CD1c-positive myeloid dendritic cell (primary cell): Measurements from ENCODE around the gene TSHR.

Experiments
- DNase-seq: peaks from one replicate; pipeline ENCODE4 v3.0.0-alpha.2; 2016; ENCODE audit errors: extremely low spot score

The TSHR gene

DNA sequence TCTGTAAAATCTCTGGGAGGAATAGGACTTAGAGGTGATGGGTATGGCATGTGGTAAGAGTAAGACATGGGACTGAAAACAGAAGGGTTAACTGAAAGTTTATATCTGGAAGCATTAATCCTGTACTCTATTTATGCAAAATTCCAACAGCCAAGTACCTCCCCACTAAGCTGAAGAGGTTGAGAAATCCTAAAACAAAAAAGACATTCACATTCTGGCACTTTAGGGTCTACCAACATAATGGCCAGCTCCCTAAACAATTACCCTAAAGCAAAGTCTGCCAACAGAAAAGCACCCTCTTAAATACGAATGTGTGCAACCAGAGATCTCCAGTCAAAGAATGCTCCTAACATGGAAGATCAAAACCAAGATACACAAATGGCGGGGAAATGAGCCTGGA is 178.0 kb downstream of the TSHR start:
- no peak for DNase-seq

DNA sequence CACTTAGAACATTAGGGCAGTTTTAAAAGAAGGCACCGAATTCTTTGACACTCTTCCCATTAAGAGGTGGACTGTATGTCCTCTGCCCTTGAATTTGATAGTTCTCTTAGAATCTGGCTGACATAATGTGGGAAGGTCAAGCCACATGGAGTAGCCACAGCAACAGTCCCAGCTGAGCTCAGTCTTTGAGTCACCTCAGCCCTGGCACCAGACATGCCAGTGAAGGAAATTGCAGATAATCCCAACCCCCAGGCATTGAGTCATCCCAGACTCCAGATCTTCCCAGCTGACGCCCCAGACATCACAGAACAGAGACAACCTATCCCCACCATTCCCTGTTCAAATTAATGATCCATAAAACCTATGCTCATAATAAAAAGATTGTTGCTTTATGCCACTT is 181.9 kb downstream of the TSHR start:
- DNase-seq = no peak

DNA sequence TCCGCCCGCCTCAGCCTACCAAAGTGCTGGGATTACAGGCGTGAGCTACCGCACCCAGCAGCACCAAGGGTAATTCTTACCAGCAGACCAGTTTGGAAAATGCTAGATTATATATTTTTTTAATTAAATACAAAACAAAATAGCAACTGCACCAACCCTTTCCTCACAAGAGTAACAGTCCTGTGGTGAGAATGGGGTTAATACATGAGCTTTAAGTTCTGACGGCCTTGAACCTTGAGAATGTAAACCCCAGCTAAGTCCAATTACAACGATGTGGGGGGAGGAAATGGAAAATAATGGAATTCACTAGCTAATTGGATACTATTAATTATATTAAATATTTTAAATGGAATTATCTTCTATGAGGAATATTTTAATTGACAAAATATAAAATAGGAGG is 183.0 kb downstream of the TSHR start:
- no peak for DNase-seq

DNA sequence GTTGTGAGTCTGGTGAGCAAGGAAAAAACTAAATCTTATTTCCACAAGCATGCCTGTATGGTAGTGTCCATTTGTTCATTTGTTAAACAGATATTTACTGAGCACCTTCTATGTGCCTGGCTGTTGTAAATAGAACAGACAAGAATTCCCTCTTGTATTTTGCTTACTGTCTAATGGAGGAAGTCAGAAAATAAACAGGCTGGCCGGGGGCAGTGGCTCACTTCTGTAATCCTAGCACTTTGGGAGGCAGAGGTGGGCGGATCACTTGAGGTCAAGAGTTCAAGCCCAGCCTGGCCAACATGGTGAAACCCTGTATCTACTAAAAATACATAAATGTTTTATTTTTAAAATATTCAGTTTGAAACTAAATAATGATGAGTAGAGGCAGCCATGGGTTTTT is 186.0 kb downstream of the TSHR start:
- DNase-seq = peak; percentile 57

DNA sequence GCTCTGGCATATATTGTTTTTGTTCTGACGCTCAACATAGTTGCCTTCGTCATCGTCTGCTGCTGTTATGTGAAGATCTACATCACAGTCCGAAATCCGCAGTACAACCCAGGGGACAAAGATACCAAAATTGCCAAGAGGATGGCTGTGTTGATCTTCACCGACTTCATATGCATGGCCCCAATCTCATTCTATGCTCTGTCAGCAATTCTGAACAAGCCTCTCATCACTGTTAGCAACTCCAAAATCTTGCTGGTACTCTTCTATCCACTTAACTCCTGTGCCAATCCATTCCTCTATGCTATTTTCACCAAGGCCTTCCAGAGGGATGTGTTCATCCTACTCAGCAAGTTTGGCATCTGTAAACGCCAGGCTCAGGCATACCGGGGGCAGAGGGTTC is 188.4 kb downstream of the TSHR start:
- DNase-seq = no peak

DNA sequence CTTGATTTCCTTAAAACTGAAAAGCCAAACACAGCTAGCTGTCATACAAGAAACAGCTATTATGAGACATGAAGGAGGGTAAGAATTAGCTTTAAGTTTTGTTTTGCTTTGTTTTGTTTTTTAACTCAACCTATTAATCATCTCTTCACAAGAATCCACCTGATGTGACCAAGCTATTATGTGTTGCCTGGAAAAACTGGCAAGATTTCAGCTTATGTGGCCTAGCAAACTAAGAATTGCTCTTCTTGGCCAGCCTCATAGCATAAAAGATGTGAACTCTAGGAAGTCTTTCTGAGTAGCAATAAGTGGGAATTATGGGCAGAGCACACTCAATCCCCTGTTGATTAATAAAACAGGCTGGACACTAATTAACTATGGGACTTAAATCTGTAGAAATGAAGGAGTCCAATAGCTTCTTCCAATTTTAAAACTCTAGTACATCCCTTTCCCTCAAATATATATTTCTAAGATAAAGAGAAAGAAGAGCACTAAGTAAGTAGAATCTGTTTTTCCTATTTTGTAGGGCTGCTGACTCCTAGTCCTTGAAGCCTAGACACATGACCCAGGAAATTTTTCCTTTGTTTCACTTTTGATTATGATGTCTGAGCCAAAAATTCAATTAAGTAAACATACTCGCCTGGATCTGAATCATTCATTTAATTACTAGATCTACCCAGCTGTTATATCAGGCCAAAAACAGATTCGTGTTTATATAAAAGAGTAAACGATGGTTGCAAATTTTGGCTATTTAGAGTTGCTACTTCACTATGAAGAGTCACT is 189.6 kb downstream of the TSHR start:
- DNase-seq = no peak

DNA sequence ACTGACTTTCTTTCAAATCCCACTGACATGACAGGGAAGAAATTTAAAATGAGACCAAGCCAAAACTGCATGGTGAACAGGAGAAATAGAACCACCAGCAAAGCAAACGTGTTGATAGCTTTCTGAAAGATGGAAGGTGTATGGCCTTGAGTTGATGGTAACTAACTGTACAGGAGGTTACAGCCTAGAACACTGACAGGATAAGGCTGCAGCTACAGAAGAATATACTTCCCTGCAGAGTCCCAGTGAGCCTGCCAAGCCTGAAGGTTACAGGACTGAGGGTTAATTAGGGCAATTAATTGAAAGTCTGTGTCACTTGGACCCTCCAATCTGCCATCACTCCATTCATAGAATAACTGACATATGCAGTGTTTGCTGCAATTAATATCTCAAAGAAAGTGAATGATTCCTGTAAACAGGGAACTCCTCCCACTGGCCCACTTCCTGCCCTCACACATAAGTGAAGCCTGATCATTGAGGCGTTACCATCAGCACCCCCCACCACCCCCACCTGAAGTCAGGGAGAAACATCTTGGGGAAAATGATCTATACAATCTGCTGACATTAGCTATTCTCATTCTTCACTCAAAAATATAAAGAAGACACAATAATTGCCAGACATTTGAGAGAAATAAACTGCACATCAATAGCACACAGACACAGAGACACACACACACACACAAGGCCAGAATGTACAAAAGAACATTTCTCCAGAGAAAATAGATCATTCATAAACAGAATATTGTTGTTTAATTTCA is 191.9 kb downstream of the TSHR start:
- no peak for DNase-seq

DNA sequence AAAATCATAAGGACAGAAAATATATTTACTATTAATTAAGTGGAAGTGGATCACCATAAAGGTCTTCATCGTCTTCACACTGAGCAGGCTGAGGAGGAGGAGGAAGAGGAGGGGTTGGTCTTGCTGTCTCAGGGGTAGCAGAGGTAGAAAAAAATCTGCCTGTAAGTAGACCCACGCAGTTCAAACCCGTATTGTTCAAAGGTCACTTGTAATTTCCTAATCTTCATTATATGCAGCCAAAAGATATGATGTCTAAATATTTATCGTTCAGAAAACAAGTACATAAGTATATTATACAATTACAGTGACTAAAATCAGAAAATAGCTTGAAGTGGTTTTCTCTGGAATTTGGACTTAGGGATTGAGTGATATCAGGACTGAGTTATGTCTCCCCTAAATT is 193.2 kb downstream of the TSHR start:
- DNase-seq = no peak

DNA sequence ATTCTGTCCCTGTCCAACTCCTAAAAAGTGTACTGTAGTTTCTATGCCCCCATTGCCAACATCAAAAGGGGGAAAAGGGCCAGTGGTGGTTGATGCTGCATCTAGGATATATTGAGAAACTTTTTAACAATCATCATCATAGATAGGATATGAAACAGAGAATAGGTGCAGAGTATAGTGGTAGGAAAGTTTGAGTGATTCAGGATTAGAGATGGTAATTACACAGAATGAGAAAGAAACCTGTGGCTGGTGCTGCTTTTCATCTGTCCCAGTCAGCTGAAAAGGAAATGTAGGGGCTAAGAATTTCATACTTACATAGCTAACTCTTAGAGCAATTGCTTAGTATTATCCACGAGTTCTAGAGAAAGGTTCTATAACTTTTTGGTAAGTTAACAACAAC is 197.8 kb downstream of the TSHR start:
- DNase-seq = no peak

DNA sequence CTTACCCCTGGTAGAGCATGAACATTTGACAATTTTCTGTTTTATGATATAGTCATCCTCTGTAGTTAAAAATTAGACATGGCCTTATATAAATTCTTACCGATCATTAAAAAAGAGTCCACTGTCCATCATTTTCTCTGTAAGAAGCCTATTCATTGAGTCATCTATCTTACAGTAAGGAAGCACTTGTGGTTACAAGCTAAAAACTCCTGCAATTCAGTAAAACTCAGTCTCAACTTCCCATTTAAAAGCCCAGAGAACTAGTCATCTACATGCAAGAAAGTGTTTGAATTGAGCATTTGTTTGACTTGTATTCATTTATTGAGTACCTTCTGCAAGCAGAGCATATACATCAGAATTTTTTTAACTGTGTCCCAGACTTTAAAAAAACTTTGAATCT is 202.0 kb downstream of the TSHR start:
- DNase-seq = peak; percentile 39

DNA sequence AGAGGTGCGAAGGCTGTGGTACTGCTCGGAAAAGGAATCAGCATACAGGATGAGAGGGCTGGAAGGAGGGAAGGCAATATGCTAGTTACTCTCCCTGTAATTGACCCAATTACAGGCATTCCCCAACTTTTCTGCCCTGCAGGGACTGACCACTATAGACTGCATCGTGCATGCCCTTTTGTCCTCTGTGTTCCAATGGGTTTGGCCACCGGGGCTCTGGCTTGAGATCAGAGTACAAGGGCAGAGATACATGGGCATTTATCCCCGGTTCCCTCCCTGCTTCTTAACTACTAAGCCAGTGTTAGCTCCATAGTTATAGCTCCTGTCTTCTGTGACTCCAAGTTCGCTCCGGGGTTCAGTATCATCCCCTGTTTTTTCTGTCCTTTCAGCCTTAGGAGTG is 205.7 kb downstream of the TSHR start:
- DNase-seq = no peak

DNA sequence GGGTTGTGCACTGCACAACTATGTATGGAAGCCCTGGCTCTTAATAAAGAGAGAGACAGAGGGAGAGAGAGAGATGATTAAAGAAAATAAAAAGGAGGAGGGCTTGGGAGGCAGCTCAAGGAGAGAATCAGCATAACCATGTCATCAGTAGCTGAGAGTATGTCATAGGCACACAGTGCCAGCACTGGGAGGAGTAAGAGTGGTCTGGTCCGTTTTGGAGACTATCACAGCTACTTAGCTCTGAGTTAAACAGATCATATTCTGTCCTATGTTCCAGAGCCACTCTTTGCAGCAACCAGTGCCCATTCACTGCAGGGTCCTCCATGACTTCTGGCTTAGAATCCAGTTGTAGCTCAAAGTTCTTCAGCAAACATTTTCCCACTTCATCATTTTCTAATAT is 206.3 kb downstream of the TSHR start:
- DNase-seq = no peak

DNA sequence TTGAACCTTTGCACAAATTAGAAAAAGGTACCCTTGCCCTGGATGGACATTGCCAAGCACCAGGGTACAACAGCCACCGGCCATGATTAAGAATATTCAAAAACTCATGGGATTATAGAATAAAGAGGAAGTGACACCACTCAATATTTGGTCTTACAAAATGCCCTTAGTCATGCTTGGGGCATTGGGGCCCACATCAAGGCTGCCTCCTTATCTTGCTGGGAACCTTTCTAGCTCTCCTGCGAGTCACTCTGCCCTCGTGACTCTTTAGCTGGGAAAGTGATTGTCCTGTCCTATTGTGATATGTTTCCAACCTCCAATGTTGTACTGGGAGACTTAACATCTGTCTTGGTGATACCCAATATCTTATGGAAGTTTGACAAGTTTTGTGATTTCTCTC is 207.5 kb downstream of the TSHR start:
- peak; percentile 65 for DNase-seq

DNA sequence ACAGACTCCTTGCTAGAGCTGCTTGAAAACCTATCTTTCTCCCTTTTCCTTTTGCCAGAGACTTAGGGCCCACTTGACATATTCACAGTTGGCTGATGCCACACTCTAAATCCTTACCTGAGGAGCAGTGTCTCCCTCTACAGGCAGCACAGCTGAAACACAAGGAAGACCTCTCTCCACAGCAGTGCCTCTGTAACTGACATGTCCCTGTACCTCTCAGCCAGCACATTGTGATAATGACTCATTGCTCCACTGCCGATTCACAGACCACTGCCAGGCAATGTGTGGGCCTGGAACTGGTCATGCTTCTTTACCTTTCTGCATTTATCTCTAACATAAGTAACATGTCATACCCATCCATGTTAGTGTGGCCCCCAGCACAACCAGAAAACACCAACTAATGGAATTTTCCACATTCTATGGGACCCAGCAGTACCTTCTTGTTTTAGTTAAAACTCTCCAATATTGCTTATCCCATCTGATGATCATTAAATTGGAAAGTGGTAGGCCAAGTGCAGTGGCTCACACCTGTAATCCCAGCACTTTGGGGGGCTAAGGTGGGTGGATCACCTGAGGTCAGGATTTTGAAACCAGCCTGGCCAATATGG is 208.8 kb downstream of the TSHR start:
- DNase-seq = peak; percentile 48

DNA sequence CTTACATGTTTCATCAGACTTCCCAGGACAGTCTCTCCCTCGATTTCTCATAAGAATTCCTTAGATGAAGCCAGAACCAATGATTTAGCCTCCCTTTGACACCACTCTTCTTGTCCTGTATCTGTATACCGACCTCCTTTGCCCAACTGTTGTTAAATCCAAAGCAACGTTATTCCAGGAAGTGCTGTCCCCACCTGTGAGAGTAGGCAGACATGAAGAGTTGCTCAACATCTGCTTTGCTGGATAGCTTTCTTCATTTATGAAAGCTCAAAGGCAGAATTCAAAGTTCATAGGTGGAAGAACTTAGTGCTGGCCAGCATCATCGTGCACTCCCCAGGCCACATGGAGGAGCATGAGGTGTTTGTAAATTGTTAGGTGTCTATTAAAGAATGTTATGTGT is 209.8 kb downstream of the TSHR start:
- no peak for DNase-seq

DNA sequence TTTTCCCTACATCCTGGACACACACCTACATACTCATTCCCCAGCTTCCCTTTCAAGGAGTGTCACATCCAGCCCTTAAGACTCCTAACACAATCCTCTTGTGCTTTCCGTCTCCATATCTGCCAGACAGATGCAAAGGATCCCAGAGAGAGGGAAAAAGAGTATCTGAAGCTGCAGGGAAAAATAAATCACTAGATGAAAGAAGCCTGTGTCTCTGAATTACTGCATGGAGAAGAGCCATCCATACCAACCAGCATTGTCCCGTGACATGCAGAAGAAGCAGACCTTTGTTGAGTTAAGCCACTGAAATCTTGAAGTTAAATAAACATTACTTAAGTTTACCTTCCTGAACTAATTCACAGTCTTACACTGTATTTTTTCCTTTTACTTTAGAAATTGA is 210.7 kb downstream of the TSHR start:
- DNase-seq = no peak

DNA sequence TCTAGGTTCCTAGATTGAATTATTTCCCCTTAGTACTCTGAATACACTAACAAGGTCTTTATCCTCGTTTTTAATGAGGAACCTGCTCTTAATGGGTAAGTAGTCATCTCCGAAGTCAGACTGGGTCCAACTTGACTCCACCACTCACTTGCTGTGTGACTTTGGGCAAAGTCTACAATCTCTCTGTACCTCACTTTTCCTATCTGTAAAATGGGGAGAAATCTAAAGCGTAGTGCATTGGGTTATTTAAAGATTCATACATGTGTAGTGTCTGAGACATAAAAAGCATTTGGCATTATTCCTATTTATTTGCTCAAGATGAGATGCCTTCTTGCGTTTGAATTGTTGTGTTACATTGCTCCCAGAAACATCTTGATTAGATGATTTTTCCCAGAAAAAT is 213.8 kb downstream of the TSHR start:
- DNase-seq = no peak

DNA sequence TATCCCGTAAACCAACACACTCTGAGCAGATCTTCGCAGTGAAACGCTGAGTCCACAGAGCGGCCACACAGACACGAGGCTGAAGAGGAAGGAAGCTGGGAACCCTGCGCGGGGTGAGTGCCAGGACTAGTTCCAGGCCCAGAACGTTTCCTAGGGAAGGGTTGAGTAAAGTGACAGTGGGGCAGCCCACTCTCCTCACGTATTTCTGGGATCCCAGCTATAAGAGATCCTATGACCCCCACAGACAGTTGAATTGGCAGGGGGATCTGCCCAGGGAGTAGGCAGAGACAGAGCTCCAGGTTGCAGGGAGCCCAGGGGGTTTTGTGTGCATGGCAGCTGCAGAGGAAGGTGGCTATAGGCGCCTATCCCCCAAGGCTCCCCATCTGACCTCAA is 214.3 kb downstream of the TSHR start:
- peak; percentile 69 for DNase-seq

DNA sequence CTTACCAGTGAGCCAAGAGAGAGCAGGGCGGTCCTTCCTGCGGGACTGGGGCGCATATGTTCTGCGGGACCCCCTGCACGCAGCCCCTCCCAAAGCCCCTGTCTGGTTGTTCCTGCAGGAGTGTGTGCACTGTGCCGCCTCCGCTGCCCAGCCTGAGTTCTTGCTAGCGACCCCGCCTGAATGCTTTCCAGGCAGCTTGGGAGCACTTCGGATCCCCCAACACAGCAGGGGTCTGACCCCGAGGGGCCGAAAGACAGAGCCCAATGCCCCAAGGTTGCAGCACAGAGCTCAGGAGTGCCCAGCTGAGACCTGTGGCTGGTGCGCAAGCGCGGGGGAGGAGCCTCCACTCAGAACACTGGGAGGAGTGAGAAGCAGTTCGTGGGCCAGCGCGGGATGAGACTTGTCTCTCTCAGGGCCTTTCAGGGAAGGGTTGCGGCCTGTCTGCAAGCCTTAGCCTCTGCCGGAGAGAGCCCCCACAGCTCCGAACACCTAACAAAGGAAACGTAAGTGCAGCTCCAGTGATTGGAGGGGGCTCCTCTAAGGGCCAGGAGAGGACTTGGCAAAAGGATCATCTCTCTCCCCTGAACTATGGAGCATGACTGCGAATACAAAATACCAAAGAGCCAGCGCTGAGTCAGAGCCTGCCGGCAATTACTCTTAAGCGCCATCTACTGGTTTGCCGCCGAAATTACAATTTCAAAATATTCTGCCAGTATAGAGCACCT is 214.8 kb downstream of the TSHR start:
- DNase-seq = peak; percentile 89

DNA sequence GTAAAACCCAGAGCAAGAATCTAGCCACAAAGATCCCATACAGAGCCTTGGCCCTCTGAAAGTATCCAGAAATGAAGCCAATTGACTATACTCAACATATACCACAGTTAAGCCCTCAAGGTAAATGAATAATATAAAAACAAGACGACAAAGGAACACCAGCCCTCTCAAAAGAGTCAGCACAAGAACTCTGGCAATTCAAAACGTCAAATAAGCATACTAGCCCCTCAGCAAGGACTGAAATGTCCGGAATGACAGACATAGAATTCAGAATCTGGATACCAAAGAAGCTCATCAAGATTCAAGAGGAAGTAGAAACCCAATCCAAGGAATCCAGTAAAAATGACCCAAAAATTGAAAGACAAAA is 215.4 kb downstream of the TSHR start:
- DNase-seq = no peak

DNA sequence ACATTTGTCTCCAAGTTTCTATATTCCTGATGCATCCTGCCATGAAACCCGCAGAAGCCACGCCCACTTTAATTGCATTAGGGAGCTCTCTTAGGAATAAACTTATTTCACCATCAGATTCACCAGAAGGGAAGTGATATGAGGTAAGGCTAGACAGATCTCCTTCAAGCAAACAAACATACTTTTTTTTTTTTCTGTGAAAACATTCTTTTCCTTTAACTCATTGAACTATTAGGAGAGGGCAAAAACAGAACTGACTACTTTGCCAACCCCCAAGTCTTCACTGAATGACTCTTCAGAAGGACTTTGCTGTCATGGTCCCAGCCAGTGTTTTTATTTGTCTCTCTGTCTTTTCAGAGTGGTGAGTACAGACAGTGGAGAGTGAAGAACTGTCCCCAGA is 216.9 kb downstream of the TSHR start:
- peak; percentile 68 for DNase-seq

DNA sequence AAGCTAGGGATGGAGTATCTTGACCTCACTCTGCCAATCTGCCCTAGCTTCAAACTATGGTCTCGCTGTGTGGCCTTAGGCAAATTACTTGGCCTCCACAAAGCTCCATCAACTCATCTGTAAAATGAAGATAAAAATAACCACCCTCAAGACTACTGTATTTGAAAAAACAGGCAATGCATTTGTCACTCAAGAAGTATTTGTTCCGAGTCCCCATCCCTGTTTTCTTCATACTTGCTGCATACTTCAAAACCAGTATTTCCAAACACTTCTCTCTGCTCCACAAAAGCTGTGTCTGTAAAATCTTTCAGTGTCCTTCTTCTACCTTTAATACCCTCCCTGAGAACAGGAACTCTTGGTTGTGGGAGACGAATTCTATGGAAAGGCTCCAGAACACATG is 217.5 kb downstream of the TSHR start:
- no peak for DNase-seq

DNA sequence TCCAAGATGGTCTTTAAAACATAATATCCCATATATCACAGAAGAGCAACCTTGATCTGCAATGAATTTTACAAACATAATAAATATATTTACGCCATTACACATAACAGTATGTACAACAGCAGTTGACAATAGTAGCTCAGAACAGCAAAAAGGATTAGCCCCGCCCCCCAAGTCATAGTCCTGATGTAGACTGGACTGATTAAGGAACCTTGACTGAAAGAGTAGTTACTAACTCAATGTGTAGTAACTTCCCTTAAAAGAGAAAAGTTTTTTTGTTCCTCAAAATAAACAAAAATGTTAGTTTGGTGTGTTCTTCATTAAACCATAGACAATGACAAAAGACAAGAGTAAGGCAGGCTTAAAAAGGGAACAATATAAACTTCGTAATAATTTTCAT is 220.8 kb downstream of the TSHR start:
- peak; percentile 87 for DNase-seq
